ENCODE data around the gene SH2D4B. TPM values are rescaled to one million over a fixed set of nuclear protein-coding genes. Genes with fewer than 3 reads are reported as not detected.

Gene SH2D4B
- total RNA-seq, 2 donors from 2014 or later = not detected

DNA sequence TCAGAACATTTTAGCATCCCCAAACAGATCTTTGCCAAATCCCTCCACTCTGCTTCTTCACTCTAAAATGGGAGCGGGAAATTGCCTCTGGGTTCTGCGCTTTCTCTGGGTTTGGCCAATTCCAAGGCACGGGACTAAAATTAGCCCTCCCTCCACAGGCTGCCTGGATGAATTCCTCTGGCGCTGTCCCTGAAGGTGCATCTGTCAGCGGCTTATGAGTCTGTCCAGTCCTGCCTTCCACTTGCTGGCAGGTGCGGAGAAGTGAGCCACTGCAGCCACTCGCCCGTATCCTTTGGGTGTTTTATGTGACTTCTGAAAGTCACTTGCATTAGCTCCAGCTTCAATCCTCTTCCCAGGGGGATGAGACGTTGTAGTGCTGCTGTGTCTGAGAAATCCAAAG is 121.6 kb downstream of the SH2D4B start:
- TF ChIP-seq, protein P1, sequence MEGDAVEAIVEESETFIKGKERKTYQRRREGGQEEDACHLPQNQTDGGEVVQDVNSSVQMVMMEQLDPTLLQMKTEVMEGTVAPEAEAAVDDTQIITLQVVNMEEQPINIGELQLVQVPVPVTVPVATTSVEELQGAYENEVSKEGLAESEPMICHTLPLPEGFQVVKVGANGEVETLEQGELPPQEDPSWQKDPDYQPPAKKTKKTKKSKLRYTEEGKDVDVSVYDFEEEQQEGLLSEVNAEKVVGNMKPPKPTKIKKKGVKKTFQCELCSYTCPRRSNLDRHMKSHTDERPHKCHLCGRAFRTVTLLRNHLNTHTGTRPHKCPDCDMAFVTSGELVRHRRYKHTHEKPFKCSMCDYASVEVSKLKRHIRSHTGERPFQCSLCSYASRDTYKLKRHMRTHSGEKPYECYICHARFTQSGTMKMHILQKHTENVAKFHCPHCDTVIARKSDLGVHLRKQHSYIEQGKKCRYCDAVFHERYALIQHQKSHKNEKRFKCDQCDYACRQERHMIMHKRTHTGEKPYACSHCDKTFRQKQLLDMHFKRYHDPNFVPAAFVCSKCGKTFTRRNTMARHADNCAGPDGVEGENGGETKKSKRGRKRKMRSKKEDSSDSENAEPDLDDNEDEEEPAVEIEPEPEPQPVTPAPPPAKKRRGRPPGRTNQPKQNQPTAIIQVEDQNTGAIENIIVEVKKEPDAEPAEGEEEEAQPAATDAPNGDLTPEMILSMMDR (IDR thresholded peaks at IDR 0.05) = no peak
- Histone ChIP-seq H3K27ac (no peak overlapping the region), H3K9me3 (no peaks in the 10 kb centered on the region), H3K27me3 (no peaks in the 10 kb centered on the region), H3K36me3 (no peaks in the 10 kb centered on the region), H3K9ac (ENCODE audit: low read depth in 2 of 2, low read length in 2 of 2) (no peak overlapping the region), H3K4me1 (no peaks in the 10 kb centered on the region), H3K4me3 (no peak overlapping the region)
- no peak for DNase-seq
- intact Hi-C loops (cut with DNase I) = no loop called here

DNA sequence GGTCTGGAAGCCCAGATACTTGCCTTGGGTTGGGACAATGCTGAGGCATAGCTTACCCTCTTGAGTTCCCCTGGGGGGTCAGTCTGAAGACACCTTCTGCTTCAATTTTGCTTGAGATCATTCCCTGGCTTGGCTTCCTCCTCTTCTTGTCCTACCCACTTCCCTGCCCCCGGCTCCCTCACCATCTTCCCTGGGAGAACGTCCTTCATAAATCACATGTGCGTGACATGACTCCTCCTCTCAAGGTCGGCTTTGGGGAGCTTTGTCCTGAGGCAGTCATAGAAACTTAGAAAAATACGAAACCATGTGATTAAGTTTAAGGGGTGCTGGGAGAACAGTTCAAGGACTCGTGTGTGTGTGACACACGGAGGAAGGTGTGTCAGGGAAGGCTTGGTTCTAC is 122.6 kb downstream of the SH2D4B start:
- Histone ChIP-seq H3K27ac (no peak overlapping the region), H3K36me3 (no peaks in the 10 kb centered on the region), H3K27me3 (no peaks in the 10 kb centered on the region), H3K9ac (ENCODE audit: low read depth in 2 of 2, low read length in 2 of 2) (no peak overlapping the region), H3K4me3 (no peak overlapping the region), H3K9me3 (no peaks in the 10 kb centered on the region), H3K4me1 (no peaks in the 10 kb centered on the region)
- intact Hi-C loops (cut with DNase I) = loop anchor here (5.0 to 10.0 kb wide), 3 partner anchors 42 to 355 kb away; no protein-coding TSS in a partner anchor
- no peak for DNase-seq
- TF ChIP-seq, protein P1 (IDR thresholded peaks at IDR 0.05) = no peak

DNA sequence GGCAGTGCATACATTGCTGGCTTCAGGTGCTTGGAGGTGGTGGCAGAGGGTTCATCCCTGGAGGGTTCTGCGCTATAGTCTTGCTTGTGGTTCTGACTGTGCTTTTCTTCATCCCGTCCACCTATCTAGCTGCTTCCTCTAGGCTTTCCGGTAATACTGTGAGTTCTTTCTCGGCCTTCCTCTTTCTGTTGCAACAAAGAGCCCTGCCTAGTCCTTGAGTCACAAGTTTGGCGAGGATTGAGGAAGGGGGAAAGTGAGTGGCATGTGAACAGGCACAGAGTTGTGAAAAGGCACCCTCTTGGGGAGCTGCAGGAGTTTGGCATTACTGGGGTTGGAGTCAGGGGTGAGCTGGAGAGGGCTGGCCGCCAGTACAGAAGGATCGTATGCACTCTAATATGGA is 123.0 kb downstream of the SH2D4B start:
- no peaks in the 10 kb centered on the region for H3K4me1 ChIP-seq
- no peaks in the 10 kb centered on the region for H3K27me3 ChIP-seq
- no peaks in the 10 kb centered on the region for H3K36me3 ChIP-seq
- TF ChIP-seq, protein P1 (IDR thresholded peaks at IDR 0.05) = no peak
- H3K9ac ChIP-seq (ENCODE audit: low read depth in 2 of 2, low read length in 2 of 2) = no peak overlapping the region
- H3K4me3 ChIP-seq = no peak overlapping the region
- DNase-seq = no peak
- H3K9me3 ChIP-seq = no peaks in the 10 kb centered on the region
- no peak overlapping the region for H3K27ac ChIP-seq
- intact Hi-C loops (cut with DNase I) = loop anchor here (5.0 to 10.0 kb wide), 3 partner anchors 42 to 354 kb away; no protein-coding TSS in a partner anchor

DNA sequence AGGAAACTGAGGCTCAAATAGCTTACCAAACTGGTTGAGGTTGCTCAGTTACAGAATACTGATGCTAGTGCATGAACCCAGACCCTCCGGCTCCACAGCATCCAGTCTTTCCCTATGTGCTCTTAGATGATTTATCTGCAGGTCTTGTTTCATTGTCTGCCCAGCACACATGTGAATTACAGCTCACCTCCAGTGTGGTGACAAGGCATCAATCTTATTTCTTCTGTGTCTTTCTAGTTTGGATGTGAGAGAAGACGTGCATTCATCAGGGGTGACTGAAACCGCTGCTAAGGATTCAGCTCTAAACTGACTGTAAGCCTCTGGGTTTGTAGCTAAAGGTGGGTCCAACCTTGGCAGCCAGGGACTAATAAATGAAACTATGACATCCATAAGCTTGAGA is 123.8 kb downstream of the SH2D4B start:
- Histone ChIP-seq H3K36me3 (no peaks in the 10 kb centered on the region), H3K9ac (ENCODE audit: low read depth in 2 of 2, low read length in 2 of 2) (no peak overlapping the region), H3K27me3 (no peaks in the 10 kb centered on the region), H3K9me3 (no peaks in the 10 kb centered on the region), H3K27ac (no peak overlapping the region), H3K4me1 (no peaks in the 10 kb centered on the region), H3K4me3 (no peak overlapping the region)
- no peak for DNase-seq
- intact Hi-C loops (cut with DNase I) = loop anchor here (5.0 to 10.0 kb wide), 3 partner anchors 41 to 353 kb away; no protein-coding TSS in a partner anchor
- TF ChIP-seq, protein P1 (IDR thresholded peaks at IDR 0.05) = no peak

DNA sequence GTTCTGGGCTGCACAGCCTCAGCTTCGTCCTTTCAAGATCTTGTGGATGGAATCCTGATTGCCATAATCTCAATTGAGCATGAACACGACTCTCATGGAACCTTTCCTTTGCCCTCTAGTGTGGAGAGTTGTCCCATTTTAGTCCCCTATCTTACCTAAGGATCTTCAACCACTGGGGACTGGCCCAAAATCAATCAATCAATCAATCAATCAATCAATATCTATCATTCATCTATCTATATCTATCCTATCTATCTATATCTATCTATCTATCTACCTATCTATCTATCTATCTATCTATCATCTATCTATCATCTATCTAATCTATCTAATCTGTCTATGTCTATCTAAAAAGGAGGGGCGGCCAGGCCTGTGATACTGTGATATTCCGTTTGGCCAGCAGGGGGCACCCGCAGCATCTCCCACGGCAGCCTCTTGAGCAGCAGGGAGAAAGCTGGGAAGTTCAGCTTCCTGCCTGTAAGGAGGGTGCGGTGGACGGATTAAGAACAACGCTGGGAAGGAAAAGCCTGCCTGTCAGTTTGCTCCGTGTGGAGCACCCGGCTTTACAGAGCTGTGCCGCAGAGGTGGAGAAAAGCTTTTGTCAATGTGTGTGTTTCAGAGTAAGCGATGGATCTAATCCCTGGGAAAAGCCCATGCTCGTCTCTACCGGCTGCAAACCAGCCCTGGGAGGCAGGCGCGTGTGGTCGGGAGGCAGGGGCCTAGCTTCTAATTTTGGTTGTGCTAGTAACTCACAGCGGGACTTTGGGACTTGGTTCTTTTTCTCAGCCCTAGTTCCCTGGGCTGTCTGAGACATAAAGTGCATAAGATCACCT is 124.9 kb downstream of the SH2D4B start:
- peak; percentile 85 for DNase-seq
- Histone ChIP-seq H3K27ac (no peak overlapping the region), H3K4me1 (no peaks in the 10 kb centered on the region), H3K4me3 (no peak overlapping the region), H3K9me3 (no peaks in the 10 kb centered on the region), H3K27me3 (no peaks in the 10 kb centered on the region), H3K9ac (ENCODE audit: low read depth in 2 of 2, low read length in 2 of 2) (peak overlapping the region in 1 of 2 donors; percentile 53), H3K36me3 (no peaks in the 10 kb centered on the region)
- TF ChIP-seq, protein P1 (IDR thresholded peaks at IDR 0.05) = peak; percentile 90
- intact Hi-C loops (cut with DNase I) = loop anchor here (5.0 to 10.0 kb wide), 3 partner anchors 40 to 352 kb away; no protein-coding TSS in a partner anchor
